Glomerular visceral epithelial cell (primary cell): Measurements from ENCODE around the gene EXTL1.

Source experiments
- DNase-seq: peaks from one replicate; pipeline ENCODE4 v3.0.0-alpha.2; 2016; ENCODE audit errors: extremely low spot score

The EXTL1 gene

GRCh38 chr1:26041401-26041800 is 19.8 kb downstream of the EXTL1 start:
- DNase-seq, result no peak

GRCh38 chr1:26041978-26042377 is 20.4 kb downstream of the EXTL1 start:
- DNase-seq, result no peak

GRCh38 chr1:26043765-26044164 is 22.2 kb downstream of the EXTL1 start:
- no peak for DNase-seq

- no peak for DNase-seq
Observed at GRCh38 chr1:26044414-26044813, 22.8 kb downstream of the EXTL1 start.

- no peak for DNase-seq
Observed at GRCh38 chr1:26044971-26045721, 23.6 kb downstream of the EXTL1 start.

GRCh38 chr1:26045722-26046245 is 24.2 kb downstream of the EXTL1 start, which contains the start of gene SLC30A2:
SLC30A2 (minus strand) TSS chr1:26046118; CDS start chr1:26045896, 222 bp downstream.
- DNase-seq, result no peak

- DNase-seq, result no peak
Observed at GRCh38 chr1:26046246-26047095, 24.9 kb downstream of the EXTL1 start.

GRCh38 chr1:26047278-26047874 is 25.8 kb downstream of the EXTL1 start:
- DNase-seq, result no peak

GRCh38 chr1:26049531-26050247 is 28.1 kb downstream of the EXTL1 start:
- DNase-seq, result no peak

GRCh38 chr1:26050248-26050640 is 28.7 kb downstream of the EXTL1 start:
- DNase-seq, result no peak

GRCh38 chr1:26053718-26054560 is 32.4 kb downstream of the EXTL1 start:
- no peak for DNase-seq

- no peak for DNase-seq
Observed at GRCh38 chr1:26055041-26055440, 33.5 kb downstream of the EXTL1 start.

- DNase-seq, result no peak
Observed at GRCh38 chr1:26057189-26057588, 35.6 kb downstream of the EXTL1 start.

- DNase-seq, result no peak
Observed at GRCh38 chr1:26058052-26058595, 36.5 kb downstream of the EXTL1 start.

- DNase-seq, result no peak
Observed at GRCh38 chr1:26059906-26060305, 38.3 kb downstream of the EXTL1 start.

- DNase-seq, result no peak
Observed at GRCh38 chr1:26060832-26061574, 39.4 kb downstream of the EXTL1 start.

GRCh38 chr1:26064553-26064952 is 43.0 kb downstream of the EXTL1 start:
- peak; percentile 17 for DNase-seq

- DNase-seq, result no peak
Observed at GRCh38 chr1:26066160-26066559, 44.6 kb downstream of the EXTL1 start.

GRCh38 chr1:26066857-26067256 is 45.3 kb downstream of the EXTL1 start:
- DNase-seq, result no peak

- DNase-seq, result no peak
Observed at GRCh38 chr1:26067432-26067911, 45.9 kb downstream of the EXTL1 start, which contains the start of gene TRIM63. TRIM63 (minus strand) TSS chr1:26067630; CDS start chr1:26067494, 136 bp downstream.
